K562 (cell line): ENCODE results near the gene ETHE1. TPM values are rescaled to one million over a fixed set of nuclear protein-coding genes. Genes with fewer than 3 reads are reported as not detected.

Experiments used
- ELF4 ChIP-seq: fragments of 450-650 bp; formaldehyde crosslinking; IDR thresholded peaks from 2 replicates; pipeline ENCODE4 v1.4.0; 2022; ENCODE audit warnings: missing genetic modification characterization
- FOXK1 ChIP-seq: sonication (generic); formaldehyde crosslinking; IDR thresholded peaks from 2 replicates; pipeline ENCODE4 v1.8.0; 2022; ENCODE audit warnings: missing genetic modification reagents, mild to moderate bottlenecking, borderline replicate concordance
- HIVEP1 ChIP-seq: fragments of 250-450 bp; sonication (Bioruptor Pico); IDR thresholded peaks from 2 replicates; pipeline ENCODE4 v1.4.0; 2020; ENCODE audit warnings: mild to moderate bottlenecking
- HMG20A ChIP-seq: fragments of 450-650 bp; formaldehyde crosslinking; conservative IDR thresholded peaks from 2 replicates; pipeline ENCODE4 v1.4.0; 2020; ENCODE audit warnings: mild to moderate bottlenecking, mixed read lengths
- HNRNPK ChIP-seq: fragments of 200-400 bp; formaldehyde crosslinking; IDR thresholded peaks from one replicate; pipeline ENCODE4 v1.6.1; 2018; ENCODE audit warnings: mild to moderate bottlenecking, low read depth, low read length; ENCODE audit not compliant: poor library complexity, severe bottlenecking
- LCOR ChIP-seq: sonication (generic); formaldehyde crosslinking; IDR thresholded peaks from 2 replicates; pipeline ENCODE4 v1.8.0; 2022; ENCODE audit warnings: mild to moderate bottlenecking, missing genetic modification reagents
- PHTF2 ChIP-seq: fragments of 250-450 bp; sonication (Bioruptor Pico); IDR thresholded peaks from 2 replicates; pipeline ENCODE4 v1.5.0; 2021; ENCODE audit warnings: mild to moderate bottlenecking
- POLR3G ChIP-seq: IDR thresholded peaks from 2 replicates; pipeline ENCODE4 v1.6.1; 2011; ENCODE audit not compliant: insufficient read length, insufficient replicate concordance; ENCODE audit errors: extremely low read depth
- ZBTB17 ChIP-seq: fragments of 450-650 bp; formaldehyde crosslinking; IDR thresholded peaks from 2 replicates; pipeline ENCODE4 v1.4.0; 2020; ENCODE audit warnings: mild to moderate bottlenecking
- ZNF174 ChIP-seq: fragments of 250-450 bp; sonication (Bioruptor Pico); IDR thresholded peaks from 2 replicates; pipeline ENCODE4 v1.4.0; 2020; ENCODE audit warnings: mild to moderate bottlenecking
- polyA plus RNA-seq, 8 experiments: library from polyadenylated mRNA; depleted of rRNA in 4 of 8; stranded (reverse) in 5 of 8; unstranded in 3 of 8; fragments of >200 nt; fragmentation: Nextera tagmentation in 2 of 8; fragmentation: Illumina TruSeq in 1 of 8; extraction: Ambion mirVana in 2 of 8; extraction: Trizol in 1 of 8; gene quantifications; 2 replicates each; pipeline versions ENCODE4 v1.2.1 to v1.2.3, GENCODE V29; 2011 to 2014; ENCODE audit warnings: inconsistent platforms in 1 of 8, missing spikeins in 1 of 8
- total RNA-seq, 7 experiments: library from RNA; depleted of rRNA in 6 of 7; stranded (reverse); fragments of >200 nt in 6 of 7; fragmentation: Illumina TruSeq in 2 of 7; extraction: Trizol in 2 of 7; gene quantifications; 2 replicates each; pipeline versions ENCODE4 v1.2.1 to v1.2.3, GENCODE V29; 2011 to 2021; ENCODE audit warnings: low replicate concordance in 1 of 7
- TF ChIP-seq, protein P1 (sequence below), 3 experiments: fragments of 200-800 bp in 1 of 3; fragments of 250-450 bp in 1 of 3; fragments of 450-650 bp in 1 of 3; sonication (Bioruptor Pico) in 1 of 3; sonication (Bioruptor generic) in 1 of 3; formaldehyde crosslinking in 1 of 3; IDR thresholded peaks; 2 replicates each; pipeline versions ENCODE4 v1.6.1 to v1.8.0; 2016 to 2022; ENCODE audit warnings: mild to moderate bottlenecking in 2 of 3, missing genetic modification characterization in 2 of 3, missing compliant biosample characterization in 1 of 3, moderate library complexity in 1 of 3
- TF ChIP-seq, protein P2 (sequence below), 2 experiments: IDR thresholded peaks in 1 of 2; conservative IDR thresholded peaks in 1 of 2; 2 replicates each; pipeline ENCODE4 v1.6.1; 2016; ENCODE audit warnings: low read depth in 2 of 2, mild to moderate bottlenecking in 1 of 2, missing compliant biosample characterization in 1 of 2, missing genetic modification characterization in 1 of 2, moderate library complexity in 1 of 2
- TF ChIP-seq, protein P3 (sequence below): fragments of 450-650 bp; IDR thresholded peaks from 2 replicates; pipeline ENCODE4 v1.6.1; 2017; ENCODE audit warnings: mild to moderate bottlenecking, moderate library complexity
- TF ChIP-seq, protein P4 (sequence below), 3 experiments: fragments of 200-800 bp in 1 of 3; sonication (Bioruptor generic) in 1 of 3; sonication (generic) in 1 of 3; formaldehyde crosslinking in 1 of 3; IDR thresholded peaks; 2 replicates each; pipeline versions ENCODE4 v1.6.1 to v1.8.0; 2016 to 2022; ENCODE audit warnings: mild to moderate bottlenecking in 2 of 3, missing compliant biosample characterization in 2 of 3, missing genetic modification characterization in 2 of 3, missing genetic modification reagents in 1 of 3
- TF ChIP-seq, protein P5 (sequence below): fragments of 450-650 bp; formaldehyde crosslinking; IDR thresholded peaks from 2 replicates; pipeline ENCODE4 v1.4.0; 2020; ENCODE audit warnings: mild to moderate bottlenecking, moderate library complexity
- TF ChIP-seq, protein P6 (sequence below): fragments of 450-650 bp; IDR thresholded peaks from 2 replicates; pipeline ENCODE4 v1.6.1; 2016; ENCODE audit warnings: low read depth, mild to moderate bottlenecking, moderate library complexity

ETHE1 gene
- total and polyA plus RNA-seq, 9 of the 15 experiments (the other 6 are each of a cell fraction or from before 2014, with no cell fraction given): 2.9 to 21.0 (median 10.2) TPM

DNA sequence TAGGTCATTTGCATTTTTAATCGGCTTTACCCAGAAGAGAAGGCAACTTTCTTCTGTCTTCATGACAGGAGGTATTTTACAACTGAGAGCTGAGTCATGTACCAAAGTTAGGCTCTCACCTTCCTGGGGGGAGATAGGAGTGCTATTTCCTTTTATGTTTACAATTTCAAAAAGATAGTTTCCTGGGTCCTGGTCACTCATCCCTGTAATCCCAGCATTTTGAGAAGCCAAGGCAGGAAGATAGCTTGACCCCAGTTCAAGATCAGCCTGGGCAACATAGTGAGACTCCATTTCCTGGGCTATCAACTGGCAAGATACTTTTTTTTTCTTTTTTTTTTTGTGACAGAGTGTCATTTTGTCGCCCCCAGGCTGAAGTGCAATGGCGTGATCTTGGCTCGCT, 69.2 kb downstream of the ETHE1 start (continued):
- TF ChIP-seq POLR3G (no peak), ELF4 (CRISPR knock-in tag) (no peak), LCOR (CRISPR knock-in tag) (no peak), PHTF2 (CRISPR knock-in tag) (no peak), HNRNPK (no peak), ZNF174 (CRISPR knock-in tag) (no peak), FOXK1 (no peak), HMG20A (CRISPR knock-in tag) (no peak), ZBTB17 (CRISPR knock-in tag) (no peak), HIVEP1 (CRISPR knock-in tag) (no peak)
- TF ChIP-seq, protein P1, sequence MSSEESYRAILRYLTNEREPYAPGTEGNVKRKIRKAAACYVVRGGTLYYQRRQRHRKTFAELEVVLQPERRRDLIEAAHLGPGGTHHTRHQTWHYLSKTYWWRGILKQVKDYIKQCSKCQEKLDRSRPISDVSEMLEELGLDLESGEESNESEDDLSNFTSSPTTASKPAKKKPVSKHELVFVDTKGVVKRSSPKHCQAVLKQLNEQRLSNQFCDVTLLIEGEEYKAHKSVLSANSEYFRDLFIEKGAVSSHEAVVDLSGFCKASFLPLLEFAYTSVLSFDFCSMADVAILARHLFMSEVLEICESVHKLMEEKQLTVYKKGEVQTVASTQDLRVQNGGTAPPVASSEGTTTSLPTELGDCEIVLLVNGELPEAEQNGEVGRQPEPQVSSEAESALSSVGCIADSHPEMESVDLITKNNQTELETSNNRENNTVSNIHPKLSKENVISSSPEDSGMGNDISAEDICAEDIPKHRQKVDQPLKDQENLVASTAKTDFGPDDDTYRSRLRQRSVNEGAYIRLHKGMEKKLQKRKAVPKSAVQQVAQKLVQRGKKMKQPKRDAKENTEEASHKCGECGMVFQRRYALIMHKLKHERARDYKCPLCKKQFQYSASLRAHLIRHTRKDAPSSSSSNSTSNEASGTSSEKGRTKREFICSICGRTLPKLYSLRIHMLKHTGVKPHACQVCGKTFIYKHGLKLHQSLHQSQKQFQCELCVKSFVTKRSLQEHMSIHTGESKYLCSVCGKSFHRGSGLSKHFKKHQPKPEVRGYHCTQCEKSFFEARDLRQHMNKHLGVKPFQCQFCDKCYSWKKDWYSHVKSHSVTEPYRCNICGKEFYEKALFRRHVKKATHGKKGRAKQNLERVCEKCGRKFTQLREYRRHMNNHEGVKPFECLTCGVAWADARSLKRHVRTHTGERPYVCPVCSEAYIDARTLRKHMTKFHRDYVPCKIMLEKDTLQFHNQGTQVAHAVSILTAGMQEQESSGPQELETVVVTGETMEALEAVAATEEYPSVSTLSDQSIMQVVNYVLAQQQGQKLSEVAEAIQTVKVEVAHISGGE (CRISPR knock-in tag; IDR thresholded peaks at IDR 0.05): no peak
- TF ChIP-seq, protein P2, sequence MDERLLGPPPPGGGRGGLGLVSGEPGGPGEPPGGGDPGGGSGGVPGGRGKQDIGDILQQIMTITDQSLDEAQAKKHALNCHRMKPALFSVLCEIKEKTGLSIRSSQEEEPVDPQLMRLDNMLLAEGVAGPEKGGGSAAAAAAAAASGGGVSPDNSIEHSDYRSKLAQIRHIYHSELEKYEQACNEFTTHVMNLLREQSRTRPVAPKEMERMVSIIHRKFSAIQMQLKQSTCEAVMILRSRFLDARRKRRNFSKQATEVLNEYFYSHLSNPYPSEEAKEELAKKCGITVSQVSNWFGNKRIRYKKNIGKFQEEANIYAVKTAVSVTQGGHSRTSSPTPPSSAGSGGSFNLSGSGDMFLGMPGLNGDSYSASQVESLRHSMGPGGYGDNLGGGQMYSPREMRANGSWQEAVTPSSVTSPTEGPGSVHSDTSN (CRISPR knock-in tag; IDR thresholded peaks at IDR 0.05; ENCODE audit: low read depth): no peak
- TF ChIP-seq, protein P2 (tag; conservative IDR thresholded peaks at IDR 0.05; ENCODE audit: low read depth): peak; percentile 54
- TF ChIP-seq, protein P3, sequence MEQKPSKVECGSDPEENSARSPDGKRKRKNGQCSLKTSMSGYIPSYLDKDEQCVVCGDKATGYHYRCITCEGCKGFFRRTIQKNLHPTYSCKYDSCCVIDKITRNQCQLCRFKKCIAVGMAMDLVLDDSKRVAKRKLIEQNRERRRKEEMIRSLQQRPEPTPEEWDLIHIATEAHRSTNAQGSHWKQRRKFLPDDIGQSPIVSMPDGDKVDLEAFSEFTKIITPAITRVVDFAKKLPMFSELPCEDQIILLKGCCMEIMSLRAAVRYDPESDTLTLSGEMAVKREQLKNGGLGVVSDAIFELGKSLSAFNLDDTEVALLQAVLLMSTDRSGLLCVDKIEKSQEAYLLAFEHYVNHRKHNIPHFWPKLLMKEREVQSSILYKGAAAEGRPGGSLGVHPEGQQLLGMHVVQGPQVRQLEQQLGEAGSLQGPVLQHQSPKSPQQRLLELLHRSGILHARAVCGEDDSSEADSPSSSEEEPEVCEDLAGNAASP: no peak
- TF ChIP-seq, protein P4, sequence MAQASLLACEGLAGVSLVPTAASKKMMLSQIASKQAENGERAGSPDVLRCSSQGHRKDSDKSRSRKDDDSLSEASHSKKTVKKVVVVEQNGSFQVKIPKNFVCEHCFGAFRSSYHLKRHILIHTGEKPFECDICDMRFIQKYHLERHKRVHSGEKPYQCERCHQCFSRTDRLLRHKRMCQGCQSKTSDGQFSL (CRISPR knock-in tag; IDR thresholded peaks at IDR 0.05): no peak
- TF ChIP-seq, protein P4 (tag; IDR thresholded peaks at IDR 0.05): no peak
- TF ChIP-seq, protein P5, sequence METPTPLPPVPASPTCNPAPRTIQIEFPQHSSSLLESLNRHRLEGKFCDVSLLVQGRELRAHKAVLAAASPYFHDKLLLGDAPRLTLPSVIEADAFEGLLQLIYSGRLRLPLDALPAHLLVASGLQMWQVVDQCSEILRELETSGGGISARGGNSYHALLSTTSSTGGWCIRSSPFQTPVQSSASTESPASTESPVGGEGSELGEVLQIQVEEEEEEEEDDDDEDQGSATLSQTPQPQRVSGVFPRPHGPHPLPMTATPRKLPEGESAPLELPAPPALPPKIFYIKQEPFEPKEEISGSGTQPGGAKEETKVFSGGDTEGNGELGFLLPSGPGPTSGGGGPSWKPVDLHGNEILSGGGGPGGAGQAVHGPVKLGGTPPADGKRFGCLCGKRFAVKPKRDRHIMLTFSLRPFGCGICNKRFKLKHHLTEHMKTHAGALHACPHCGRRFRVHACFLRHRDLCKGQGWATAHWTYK: no peak
- TF ChIP-seq, protein P6, sequence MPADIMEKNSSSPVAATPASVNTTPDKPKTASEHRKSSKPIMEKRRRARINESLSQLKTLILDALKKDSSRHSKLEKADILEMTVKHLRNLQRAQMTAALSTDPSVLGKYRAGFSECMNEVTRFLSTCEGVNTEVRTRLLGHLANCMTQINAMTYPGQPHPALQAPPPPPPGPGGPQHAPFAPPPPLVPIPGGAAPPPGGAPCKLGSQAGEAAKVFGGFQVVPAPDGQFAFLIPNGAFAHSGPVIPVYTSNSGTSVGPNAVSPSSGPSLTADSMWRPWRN: no peak
